Activated gamma-delta T cell (primary cell): ENCODE measurements around the gene AADAT.
"Not testable (repeated sequence)": the region's sequence is repeated elsewhere in the genome, so short reads cannot be mapped to it uniquely, and the experiment has no call there.

Experiments
- DNase-seq: peaks from one replicate; lab custom pipeline; 2025; lab: John Stamatoyannopoulos, UW
- total RNA-seq, 2 donors: gene quantifications; one replicate each; lab custom pipeline; 2026; lab: John Stamatoyannopoulos, UW

Gene AADAT
- total RNA-seq = 0 to 0.22 reads per million in 2 donors

GRCh38 chr4:170089668-170090351 lies at the start of gene AADAT:
TSS of gene AADAT (minus strand) at chr4:170089956. CDS start at chr4:170089690, 266 bp downstream.
- no peak for DNase-seq

- DNase-seq = no peak
Measured at GRCh38 chr4:170138580-170139194, 48.9 kb upstream of the AADAT start.

- no peak for DNase-seq
Measured at GRCh38 chr4:170137927-170138326, 48.2 kb upstream of the AADAT start.

GRCh38 chr4:170137466-170137865 lies 47.7 kb upstream of the AADAT start:
- DNase-seq = no peak

- DNase-seq = no peak
Measured at GRCh38 chr4:170134821-170135220, 45.1 kb upstream of the AADAT start.

GRCh38 chr4:170128219-170128804 lies 38.6 kb upstream of the AADAT start:
- DNase-seq = no peak

GRCh38 chr4:170127758-170128157 lies 38.0 kb upstream of the AADAT start:
- DNase-seq = peak; percentile 1

- DNase-seq = no peak
Measured at GRCh38 chr4:170124406-170124805, 34.6 kb upstream of the AADAT start.

GRCh38 chr4:170122252-170122651 lies 32.5 kb upstream of the AADAT start:
- no peak for DNase-seq

- no peak for DNase-seq
Measured at GRCh38 chr4:170114636-170115035, 24.9 kb upstream of the AADAT start.

GRCh38 chr4:170114183-170114582 lies 24.4 kb upstream of the AADAT start:
- not testable (repeated sequence) for DNase-seq

GRCh38 chr4:170111546-170111945 lies 21.8 kb upstream of the AADAT start:
- DNase-seq = no peak

- no peak for DNase-seq
Measured at GRCh38 chr4:170111085-170111484, 21.3 kb upstream of the AADAT start.

- no peak for DNase-seq
Measured at GRCh38 chr4:170110285-170110672, 20.5 kb upstream of the AADAT start.

GRCh38 chr4:170109586-170110284 lies 20.0 kb upstream of the AADAT start:
- no peak for DNase-seq

- no peak for DNase-seq
Measured at GRCh38 chr4:170106900-170107299, 17.1 kb upstream of the AADAT start.

- no peak for DNase-seq
Measured at GRCh38 chr4:170102426-170102825, 12.7 kb upstream of the AADAT start.

GRCh38 chr4:170098171-170098570 lies 8.4 kb upstream of the AADAT start:
- DNase-seq = not testable (repeated sequence)

GRCh38 chr4:170097681-170098080 lies 7.9 kb upstream of the AADAT start:
- DNase-seq = no peak

- no peak for DNase-seq
Measured at GRCh38 chr4:170093973-170094535, 4.3 kb upstream of the AADAT start.

GRCh38 chr4:170091069-170091696 lies 1.4 kb upstream of the AADAT start:
- DNase-seq = no peak
